ENCODE results near the gene ROBO1. TPM values are rescaled to one million over a fixed set of nuclear protein-coding genes. Genes with fewer than 3 reads are reported as not detected.

Gene ROBO1
- total RNA-seq, 1 donor from 2014 or later: 250 TPM

GRCh38 chr3:78970656-78971055, 797.1 kb downstream of the ROBO1 start:
- DNase-seq (ENCODE audit: low spot score): no peak
- H3K4me3 Mint-ChIP-seq (ENCODE audit: unreplicated experiment): no peak overlapping the region
- peak overlapping the region; percentile 8 for H3K27ac Mint-ChIP-seq (ENCODE audit: unreplicated experiment)
- no peaks in the 10 kb centered on the region for H3K9me3 Mint-ChIP-seq (ENCODE audit: unreplicated experiment)
- H3K4me1 Mint-ChIP-seq (ENCODE audit: unreplicated experiment): peaks cover 21% of the 10 kb centered on the region
- no peaks in the 10 kb centered on the region for H3K36me3 Mint-ChIP-seq (ENCODE audit: low read depth, unreplicated experiment)
- no peak for TF ChIP-seq CTCF (IDR thresholded peaks at IDR 0.05; ENCODE audit: unreplicated experiment)
- H3K27me3 Mint-ChIP-seq (ENCODE audit: unreplicated experiment): no peaks in the 10 kb centered on the region

- Mint-ChIP-seq H3K4me1 (ENCODE audit: unreplicated experiment) (peaks cover 14% of the 10 kb centered on the region), H3K36me3 (ENCODE audit: low read depth, unreplicated experiment) (no peaks in the 10 kb centered on the region), H3K27ac (ENCODE audit: unreplicated experiment) (no peak overlapping the region), H3K27me3 (ENCODE audit: unreplicated experiment) (no peaks in the 10 kb centered on the region), H3K9me3 (ENCODE audit: unreplicated experiment) (no peaks in the 10 kb centered on the region), H3K4me3 (ENCODE audit: unreplicated experiment) (no peak overlapping the region)
- TF ChIP-seq CTCF (IDR thresholded peaks at IDR 0.05; ENCODE audit: unreplicated experiment): no peak
- DNase-seq (ENCODE audit: low spot score): no peak
Measured at GRCh38 chr3:78969483-78969882, 798.3 kb downstream of the ROBO1 start.

GRCh38 chr3:78967061-78967460, 800.7 kb downstream of the ROBO1 start:
- Mint-ChIP-seq H3K4me3 (ENCODE audit: unreplicated experiment) (no peak overlapping the region), H3K36me3 (ENCODE audit: low read depth, unreplicated experiment) (peaks cover 8% of the 10 kb centered on the region), H3K9me3 (ENCODE audit: unreplicated experiment) (no peaks in the 10 kb centered on the region), H3K4me1 (ENCODE audit: unreplicated experiment) (peaks cover 16% of the 10 kb centered on the region), H3K27me3 (ENCODE audit: unreplicated experiment) (no peaks in the 10 kb centered on the region), H3K27ac (ENCODE audit: unreplicated experiment) (peak overlapping the region; percentile 85)
- TF ChIP-seq CTCF (IDR thresholded peaks at IDR 0.05; ENCODE audit: unreplicated experiment): no peak
- DNase-seq (ENCODE audit: low spot score): no peak

- Mint-ChIP-seq H3K9me3 (ENCODE audit: unreplicated experiment) (no peaks in the 10 kb centered on the region), H3K4me1 (ENCODE audit: unreplicated experiment) (peaks cover 14% of the 10 kb centered on the region), H3K27ac (ENCODE audit: unreplicated experiment) (no peak overlapping the region), H3K4me3 (ENCODE audit: unreplicated experiment) (no peak overlapping the region), H3K36me3 (ENCODE audit: low read depth, unreplicated experiment) (peaks cover 8% of the 10 kb centered on the region), H3K27me3 (ENCODE audit: unreplicated experiment) (no peaks in the 10 kb centered on the region)
- TF ChIP-seq CTCF (IDR thresholded peaks at IDR 0.05; ENCODE audit: unreplicated experiment): no peak
- no peak for DNase-seq (ENCODE audit: low spot score)
Measured at GRCh38 chr3:78963771-78964170, 804.0 kb downstream of the ROBO1 start.

- H3K4me3 Mint-ChIP-seq (ENCODE audit: unreplicated experiment): no peak overlapping the region
- H3K27ac Mint-ChIP-seq (ENCODE audit: unreplicated experiment): no peak overlapping the region
- no peak for TF ChIP-seq CTCF (IDR thresholded peaks at IDR 0.05; ENCODE audit: unreplicated experiment)
- H3K9me3 Mint-ChIP-seq (ENCODE audit: unreplicated experiment): no peaks in the 10 kb centered on the region
- H3K36me3 Mint-ChIP-seq (ENCODE audit: low read depth, unreplicated experiment): no peaks in the 10 kb centered on the region
- H3K27me3 Mint-ChIP-seq (ENCODE audit: unreplicated experiment): no peaks in the 10 kb centered on the region
- peaks cover 3% of the 10 kb centered on the region for H3K4me1 Mint-ChIP-seq (ENCODE audit: unreplicated experiment)
- no peak for DNase-seq (ENCODE audit: low spot score)
Measured at GRCh38 chr3:78957456-78957855, 810.3 kb downstream of the ROBO1 start.

Data from endothelial cell (in vitro differentiated cells).